T-helper 2 cell treated with Interferon-gamma antibody and Interleukin-4, amounts not matched to agents 100 ng/mL and 5 ng/mL, for 36 hours (primary cell): ENCODE measurements around the gene ALPL. TPM values are rescaled to one million over a fixed set of nuclear protein-coding genes. Genes with fewer than 3 reads are reported as not detected.

ENCODE experiments used
- intact Hi-C: fragments of 100-400 bp; cut with micrococcal nuclease; formaldehyde crosslinking; loops from one replicate; pipeline ENCODE4 v1.15.1; 2023
- total RNA-seq: library from RNA; stranded (reverse); gene quantifications from 2 replicates; pipeline ENCODE4 v1.2.3, GENCODE V29; 2022

ALPL gene
- total RNA-seq, 1 donor from 2014 or later: not detected

DNA sequence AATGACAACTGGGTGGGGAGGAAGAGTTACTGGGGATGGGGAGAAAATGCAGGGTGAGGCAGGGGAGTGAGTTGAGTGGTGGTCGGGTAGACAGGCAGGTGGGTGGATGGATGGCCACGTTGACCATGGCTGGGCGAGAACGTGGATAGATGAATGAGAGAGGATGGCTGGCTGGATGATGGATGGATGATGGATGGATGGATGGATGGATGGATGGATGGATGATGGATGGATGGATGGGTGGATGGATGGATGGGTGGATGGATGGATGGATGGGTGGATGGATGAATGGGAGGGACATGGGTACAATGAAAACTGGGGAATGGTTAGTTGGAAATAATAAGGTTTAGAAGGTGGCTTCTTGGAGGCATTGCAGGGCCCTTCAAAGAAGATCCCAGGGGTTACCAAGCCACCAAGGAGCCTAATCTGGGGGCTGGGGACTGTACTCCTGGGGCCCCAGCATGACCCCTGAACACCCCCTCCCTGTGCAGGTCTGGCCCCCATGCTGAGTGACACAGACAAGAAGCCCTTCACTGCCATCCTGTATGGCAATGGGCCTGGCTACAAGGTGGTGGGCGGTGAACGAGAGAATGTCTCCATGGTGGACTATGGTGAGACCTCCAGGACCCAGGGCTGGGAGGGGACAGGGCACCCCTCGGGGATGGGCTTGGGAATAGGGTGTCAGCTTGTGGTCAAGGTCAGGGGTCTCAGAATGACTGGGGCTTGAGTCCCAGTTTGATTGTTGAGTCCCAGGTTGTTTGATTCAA lies 67.0 kb downstream of the ALPL start:
- intact Hi-C loops: no loop called here

GRCh38 chr1:21576798-21577187 lies 67.6 kb downstream of the ALPL start:
- intact Hi-C loops: no loop called here

DNA sequence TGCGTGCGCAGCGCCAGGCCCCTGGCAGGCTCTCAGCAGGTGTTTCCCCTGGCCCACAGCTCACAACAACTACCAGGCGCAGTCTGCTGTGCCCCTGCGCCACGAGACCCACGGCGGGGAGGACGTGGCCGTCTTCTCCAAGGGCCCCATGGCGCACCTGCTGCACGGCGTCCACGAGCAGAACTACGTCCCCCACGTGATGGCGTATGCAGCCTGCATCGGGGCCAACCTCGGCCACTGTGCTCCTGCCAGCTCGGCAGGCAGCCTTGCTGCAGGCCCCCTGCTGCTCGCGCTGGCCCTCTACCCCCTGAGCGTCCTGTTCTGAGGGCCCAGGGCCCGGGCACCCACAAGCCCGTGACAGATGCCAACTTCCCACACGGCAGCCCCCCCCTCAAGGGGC lies 68.1 kb downstream of the ALPL start:
- intact Hi-C loops: no loop called here

DNA sequence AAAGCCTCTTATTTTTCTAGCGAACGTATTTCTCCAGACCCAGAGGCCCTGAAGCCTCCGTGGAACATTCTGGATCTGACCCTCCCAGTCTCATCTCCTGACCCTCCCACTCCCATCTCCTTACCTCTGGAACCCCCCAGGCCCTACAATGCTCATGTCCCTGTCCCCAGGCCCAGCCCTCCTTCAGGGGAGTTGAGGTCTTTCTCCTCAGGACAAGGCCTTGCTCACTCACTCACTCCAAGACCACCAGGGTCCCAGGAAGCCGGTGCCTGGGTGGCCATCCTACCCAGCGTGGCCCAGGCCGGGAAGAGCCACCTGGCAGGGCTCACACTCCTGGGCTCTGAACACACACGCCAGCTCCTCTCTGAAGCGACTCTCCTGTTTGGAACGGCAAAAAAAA lies 68.7 kb downstream of the ALPL start:
- intact Hi-C loops: no loop called here

DNA sequence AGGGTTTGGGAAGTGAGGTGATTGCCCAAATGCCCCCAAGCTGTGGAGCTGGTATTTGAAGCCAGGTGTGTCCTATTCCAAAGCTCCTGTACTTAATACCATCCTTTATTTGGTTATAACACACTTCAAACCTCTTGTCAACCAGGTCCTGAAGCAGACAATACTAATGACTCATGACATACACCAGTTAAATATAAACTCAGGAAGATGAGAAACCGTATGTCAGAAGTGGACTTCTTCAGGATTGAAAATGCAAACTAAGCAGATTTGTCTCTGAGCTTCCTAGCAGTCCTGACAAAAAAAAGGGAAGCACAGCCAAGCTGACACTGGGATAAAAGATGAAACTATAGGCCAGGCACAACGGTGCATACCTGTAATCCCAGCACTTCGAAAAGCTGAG lies 70.6 kb downstream of the ALPL start:
- intact Hi-C loops: no loop called here

- intact Hi-C loops: no loop called here
Measured at GRCh38 chr1:21584096-21584495, 74.9 kb downstream of the ALPL start.

- intact Hi-C loops: no loop called here
Measured at GRCh38 chr1:21585037-21585436, 75.8 kb downstream of the ALPL start.

DNA sequence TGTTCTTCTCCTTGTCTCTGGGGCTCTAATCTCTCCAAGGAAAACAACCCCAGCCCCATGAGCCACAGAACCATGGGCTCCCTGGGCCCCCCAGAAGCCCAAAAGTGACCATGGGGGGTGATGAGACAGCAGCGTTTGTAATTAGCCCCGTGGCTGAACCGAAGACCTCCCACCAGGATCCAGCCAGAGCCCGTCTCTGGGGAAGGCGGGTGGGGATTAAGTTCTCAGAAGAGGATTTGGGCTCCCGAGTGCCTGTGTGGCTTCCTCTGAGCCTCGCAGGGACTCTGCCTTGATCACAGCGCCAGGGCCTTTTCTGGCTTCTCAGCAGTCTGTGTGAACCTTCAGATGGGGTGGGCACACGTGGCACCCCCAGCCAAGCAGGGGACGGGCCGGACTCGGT lies 77.0 kb downstream of the ALPL start:
- intact Hi-C loops: no loop called here

DNA sequence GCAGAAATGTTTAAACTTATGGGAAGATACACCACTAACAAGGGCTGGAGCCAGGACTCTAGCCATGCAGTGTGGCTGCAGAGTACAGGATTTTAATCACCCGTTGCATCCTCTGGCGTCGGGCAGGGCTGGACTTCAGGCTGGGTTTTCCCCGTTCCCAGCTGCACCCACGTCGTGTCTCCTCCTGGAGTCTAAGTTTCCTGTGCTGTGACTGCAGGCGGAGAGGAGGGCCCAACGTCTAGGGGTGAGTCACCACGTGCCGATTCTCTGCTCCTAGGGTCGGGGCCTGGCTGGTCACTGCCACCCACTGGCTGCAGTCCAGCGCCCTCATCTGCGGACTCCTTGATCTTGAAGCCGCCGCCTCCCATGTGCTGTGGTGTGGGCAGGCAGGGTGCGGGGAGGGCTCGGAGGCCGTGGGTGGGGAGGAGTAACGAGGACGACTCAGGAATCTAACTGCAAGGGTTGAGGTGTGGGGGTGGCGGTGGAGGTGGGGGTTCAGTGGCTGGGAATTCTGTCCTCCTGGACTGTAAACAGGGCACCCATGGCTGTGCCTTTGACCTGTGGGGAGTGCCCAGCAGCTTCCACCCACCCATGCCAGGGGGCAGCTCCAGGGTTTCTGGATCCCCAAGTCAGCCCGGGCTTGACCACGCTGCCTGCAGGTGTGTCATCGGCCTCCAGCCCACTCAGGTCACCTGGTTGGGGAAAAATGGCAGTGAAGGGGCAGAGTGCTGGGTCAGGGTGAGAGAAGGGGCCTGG lies 77.8 kb downstream of the ALPL start:
- intact Hi-C loops: no loop called here

GRCh38 chr1:21587602-21587953 lies 78.4 kb downstream of the ALPL start:
- intact Hi-C loops: no loop called here

DNA sequence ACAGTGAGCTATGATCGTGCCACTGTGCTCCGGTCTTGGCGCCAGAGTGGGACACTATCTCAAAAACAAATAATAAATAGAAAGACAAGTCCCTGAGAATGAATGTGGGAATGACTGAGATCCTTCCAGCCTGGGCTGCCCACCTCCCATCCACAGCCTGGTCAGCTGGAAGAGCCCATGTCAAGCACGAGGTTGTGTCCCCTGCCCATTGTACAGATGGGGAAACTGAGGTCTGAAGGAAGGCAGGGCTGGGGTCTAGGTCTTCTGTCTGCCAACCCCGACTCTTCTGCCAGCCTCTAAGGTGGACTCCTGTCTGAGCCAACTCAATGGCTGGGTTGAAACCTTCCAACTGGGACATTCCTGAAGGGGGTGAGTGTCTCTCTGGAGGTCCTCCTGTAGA lies 80.4 kb downstream of the ALPL start:
- intact Hi-C loops: no loop called here

DNA sequence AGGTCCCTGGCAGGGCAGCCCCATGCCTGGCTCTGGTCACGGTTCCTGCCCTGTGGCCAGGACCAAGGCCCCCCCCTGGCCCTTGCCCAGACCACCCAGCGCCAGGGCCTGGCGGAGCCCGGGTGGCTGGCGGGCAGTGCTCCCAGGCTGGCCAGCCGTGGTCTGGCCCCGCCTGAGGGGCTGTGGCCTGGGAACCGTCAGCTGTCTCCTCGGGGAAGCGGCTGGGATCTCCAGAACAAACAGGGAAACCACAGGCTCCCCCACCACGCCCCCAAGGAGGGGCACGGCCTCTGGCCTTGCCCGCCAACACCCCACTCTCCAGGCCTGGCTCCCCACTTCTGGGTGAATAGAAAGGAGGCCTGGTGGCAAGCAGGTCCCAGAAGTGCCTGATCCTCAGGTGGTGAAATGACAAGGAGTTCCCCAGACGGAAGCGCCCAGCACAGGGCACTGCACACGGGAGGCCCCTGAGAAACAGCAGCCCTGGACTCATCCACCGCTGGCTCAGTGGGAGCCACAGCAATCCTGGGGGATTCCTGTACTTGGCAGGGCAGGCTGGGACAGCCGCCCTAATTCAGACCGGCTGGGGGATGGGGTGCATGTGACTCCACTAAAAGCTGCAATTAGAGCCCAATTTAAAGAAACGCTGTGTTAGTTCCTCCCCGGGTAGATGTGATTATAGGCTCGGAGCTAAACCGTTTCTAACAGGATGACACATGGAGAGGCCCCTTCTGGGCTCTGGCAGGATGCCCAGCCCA lies 81.1 kb downstream of the ALPL start:
- intact Hi-C loops: no loop called here

- intact Hi-C loops: no loop called here
Measured at GRCh38 chr1:21590934-21591333, 81.7 kb downstream of the ALPL start.

DNA sequence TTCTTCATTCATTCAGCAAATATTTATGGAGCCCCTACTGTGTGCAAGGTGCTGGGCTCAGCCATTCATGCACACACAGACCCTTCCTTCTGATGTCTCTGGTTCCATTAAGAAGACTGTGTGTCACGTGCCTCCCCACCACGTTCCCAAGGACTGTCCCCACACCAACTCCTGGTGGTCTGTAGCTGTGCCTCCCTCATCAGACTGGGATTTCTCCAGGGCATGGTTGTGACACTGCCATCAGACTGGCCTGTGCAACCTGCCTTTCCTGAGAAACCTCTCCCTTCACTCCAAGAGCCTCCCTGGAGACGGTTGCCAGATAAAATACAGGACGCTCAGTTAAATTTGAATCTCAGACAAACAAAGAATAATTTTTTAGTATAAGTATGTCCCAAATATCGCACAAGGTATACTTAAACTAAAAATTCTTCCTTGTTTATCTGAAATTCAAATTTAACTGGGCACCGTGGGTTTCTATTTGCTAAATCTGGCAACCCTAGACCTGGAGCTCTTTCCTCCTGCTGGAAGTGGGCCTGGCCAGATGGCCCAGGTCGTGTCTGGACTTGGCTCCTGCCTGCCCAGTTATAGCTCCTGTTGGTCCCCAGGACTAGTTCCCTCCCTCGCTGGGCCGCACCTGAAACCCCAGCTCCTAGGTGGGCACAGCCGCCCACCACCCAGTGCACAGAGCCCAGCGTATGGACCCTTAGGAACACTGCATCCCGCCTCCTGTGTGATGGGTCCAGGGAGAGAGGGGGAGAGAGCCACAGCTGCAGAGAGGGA lies 83.1 kb downstream of the ALPL start:
- intact Hi-C loops: no loop called here

GRCh38 chr1:21593231-21593630 lies 84.0 kb downstream of the ALPL start:
- intact Hi-C loops: no loop called here

GRCh38 chr1:21594501-21594900 lies 85.3 kb downstream of the ALPL start:
- intact Hi-C loops: no loop called here

DNA sequence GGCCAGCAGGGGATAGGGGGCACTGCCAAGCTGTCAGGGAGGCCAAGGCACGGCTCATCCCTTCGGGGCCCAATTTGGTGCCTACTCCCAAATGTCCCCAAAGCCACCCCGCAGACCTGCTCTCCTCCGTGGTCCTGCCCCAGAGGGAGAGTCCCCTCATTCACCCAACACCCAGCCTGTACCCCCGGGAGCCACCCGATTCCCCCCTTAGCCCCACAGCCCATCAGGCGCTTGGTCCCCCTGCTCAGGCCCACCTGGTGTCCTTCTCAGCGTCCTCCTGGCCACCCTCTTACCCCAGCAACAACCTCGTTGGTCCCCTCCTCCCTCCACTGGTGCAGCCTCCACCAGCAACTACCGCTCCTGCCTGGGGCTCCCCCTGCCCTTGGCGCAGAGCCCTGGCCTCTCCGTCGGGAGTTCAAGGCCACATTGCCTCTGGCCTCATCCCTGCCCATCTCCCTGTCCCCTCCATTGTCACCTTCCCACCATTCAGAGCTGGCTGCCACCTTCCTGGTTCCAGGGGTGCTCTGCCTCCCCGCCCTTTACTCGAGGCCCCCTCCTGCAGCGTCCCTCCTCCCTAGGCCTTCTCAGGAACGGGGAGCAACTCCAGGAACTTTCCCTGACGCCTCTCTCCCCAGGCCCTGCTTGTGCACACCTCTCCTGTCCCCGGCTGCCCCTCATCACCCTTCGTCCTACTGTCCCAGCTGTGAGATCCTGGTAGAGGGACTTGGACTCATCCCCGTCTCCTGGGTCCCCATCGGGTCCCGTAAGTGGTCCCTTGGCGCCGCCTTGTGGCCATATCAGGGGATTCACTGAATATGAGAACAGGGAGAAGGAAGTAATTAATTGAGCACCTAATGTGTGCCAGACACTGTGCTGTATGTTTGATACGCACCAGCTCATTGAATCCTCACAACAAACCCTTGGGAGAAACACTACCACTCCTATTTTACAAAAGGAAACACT lies 86.0 kb downstream of the ALPL start:
- intact Hi-C loops: no loop called here

DNA sequence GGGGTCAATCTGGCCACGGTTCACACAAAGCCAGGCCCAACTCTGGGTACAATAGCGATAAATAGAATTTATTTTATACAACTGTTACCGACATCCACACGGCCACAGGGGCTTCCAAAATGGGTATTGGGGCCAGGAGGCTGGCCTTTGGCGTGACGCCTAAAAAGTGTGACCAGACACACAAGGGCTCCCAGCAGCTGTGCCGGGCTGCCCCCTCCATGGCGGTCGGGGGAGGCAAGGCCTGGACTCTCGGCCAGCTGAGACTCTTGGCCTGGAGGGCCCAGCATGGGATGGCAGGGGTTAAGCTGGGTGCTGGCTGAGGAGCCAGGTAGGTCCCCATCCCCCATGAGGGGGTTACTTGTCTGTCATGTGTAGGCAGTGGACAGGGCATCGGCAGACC lies 87.0 kb downstream of the ALPL start:
- intact Hi-C loops: no loop called here

GRCh38 chr1:21596628-21597027 lies 87.4 kb downstream of the ALPL start:
- intact Hi-C loops: no loop called here

DNA sequence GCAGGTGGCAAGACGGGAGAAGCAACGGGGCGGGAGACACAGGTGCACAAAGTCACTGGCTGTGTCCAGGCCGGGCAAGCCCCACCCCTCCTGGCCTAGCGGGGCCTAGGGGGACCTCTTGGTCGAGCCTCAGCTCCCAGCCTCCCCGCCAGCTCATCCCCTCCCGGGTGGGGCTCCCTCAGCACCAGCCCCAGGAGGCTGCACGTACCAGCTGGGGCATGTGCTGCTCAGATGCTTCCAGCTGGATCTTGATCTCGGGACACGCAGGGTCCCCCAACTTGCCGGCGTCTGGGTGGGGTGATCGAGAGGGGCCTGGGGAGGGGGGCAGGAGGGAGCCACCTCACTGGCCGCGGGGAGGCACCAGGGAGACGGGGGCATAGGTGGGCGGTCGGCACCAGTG lies 88.5 kb downstream of the ALPL start:
- intact Hi-C loops: no loop called here
